H1 (cell line): ENCODE measurements around the gene RNU6-8. TPM values are rescaled to one million over a fixed set of nuclear protein-coding genes. Genes with fewer than 3 reads are reported as not detected.

ENCODE experiments used
- CTCF ChIA-PET: fragments of 300-600 bp; sonication (Branson Sonifier 250); formaldehyde crosslinking; loops from one replicate; lab custom pipeline; 2021; ENCODE audit not compliant: partially characterized antibody; lab: Charles Lee
- POLR2A ChIA-PET: fragments of 300-600 bp; sonication (Branson Sonifier 250); formaldehyde crosslinking; loops from one replicate; lab custom pipeline; 2021; ENCODE audit warnings: inconsistent platforms; ENCODE audit not compliant: partially characterized antibody; lab: Charles Lee
- DNase-seq, 2 experiments: peaks; one replicate each; pipeline versions ENCODE4 v3.0.0 to v3.0.0-alpha.2; 2010 to 2022; ENCODE audit warnings: low spot score in 2 of 2, low read depth in 1 of 2, mixed read lengths in 1 of 2
- FAIRE-seq: peaks from 2 replicates; lab custom pipeline; 2011; peaks lifted over from hg19 to GRCh38; lab: Jason Lieb, UNC
- H2AFZ ChIP-seq: 2 replicates; pipeline ENCODE4 v1.8.1; 2012; ENCODE audit warnings: low read length, inconsistent platforms
- H2AK5ac ChIP-seq: 2 replicates; pipeline ENCODE4 v1.6.1; 2013; ENCODE audit warnings: low read depth, low read length
- H2BK120ac ChIP-seq: replicated peaks from 2 replicates; pipeline ENCODE3; 2013; ENCODE audit warnings: low read depth, low read length, inconsistent platforms
- H2BK12ac ChIP-seq: 2 replicates; pipeline ENCODE4 v1.6.1; 2013; ENCODE audit warnings: low read depth, low read length
- H2BK15ac ChIP-seq: 2 replicates; pipeline ENCODE4 v1.6.1; 2013; ENCODE audit warnings: low read length
- H2BK20ac ChIP-seq: 2 replicates; pipeline ENCODE4 v1.6.1; 2013; ENCODE audit warnings: low read length
- H2BK5ac ChIP-seq: 2 replicates; pipeline ENCODE4 v1.6.1; 2013; ENCODE audit warnings: low read depth, low read length
- H3K14ac ChIP-seq: 2 replicates; pipeline ENCODE4 v1.6.1; 2013; ENCODE audit warnings: inconsistent platforms; ENCODE audit not compliant: insufficient read length
- H3K18ac ChIP-seq: 2 replicates; pipeline ENCODE4 v1.6.1; 2013; ENCODE audit warnings: low read length; ENCODE audit errors: extremely low read depth
- H3K23ac ChIP-seq: 2 replicates; pipeline ENCODE4 v1.6.1; 2013; ENCODE audit warnings: inconsistent platforms; ENCODE audit not compliant: insufficient read length
- H3K23me2 ChIP-seq: 2 replicates; pipeline ENCODE4 v1.6.1; 2013; ENCODE audit warnings: low read depth, low read length
- H3K27ac ChIP-seq: 2 replicates; pipeline ENCODE4 v1.6.1; 2011; ENCODE audit warnings: low read depth, low read length, inconsistent platforms
- H3K27me3 ChIP-seq, 4 experiments: replicated peaks in 1 of 4; 1 replicate in 1 of 4; 2 replicates in 3 of 4; pipeline versions ENCODE4 v1.6.1 to v1.8.1; 2011 to 2013; ENCODE audit warnings: low read length in 3 of 4, mild to moderate bottlenecking in 3 of 4, inconsistent platforms in 2 of 4, mixed read lengths in 2 of 4, moderate library complexity in 1 of 4; ENCODE audit not compliant: control insufficient read depth in 3 of 4, insufficient read depth in 3 of 4; ENCODE audit errors: extremely low read depth in 1 of 4
- H3K36me3 ChIP-seq, 4 experiments: 2 replicates each; pipeline versions ENCODE4 v1.6.1 to v1.8.1; 2011 to 2013; ENCODE audit warnings: mild to moderate bottlenecking in 4 of 4, low read length in 3 of 4, moderate library complexity in 2 of 4, control low read depth in 1 of 4, inconsistent platforms in 1 of 4; ENCODE audit not compliant: insufficient read depth in 4 of 4, control insufficient read depth in 2 of 4
- H3K4ac ChIP-seq: replicated peaks from 2 replicates; pipeline ENCODE3; 2013; ENCODE audit warnings: low read length, low read depth, mixed read lengths, inconsistent platforms; ENCODE audit not compliant: insufficient read length
- H3K4me1 ChIP-seq, 4 experiments: replicated peaks in 1 of 4; 1 replicate in 1 of 4; 2 replicates in 3 of 4; pipeline versions ENCODE4 v1.6.1 to v1.8.1; 2011 to 2013; ENCODE audit warnings: low read length in 3 of 4, inconsistent platforms in 2 of 4, mixed read lengths in 1 of 4; ENCODE audit not compliant: insufficient read depth in 4 of 4, control insufficient read depth in 3 of 4
- H3K4me2 ChIP-seq, 2 experiments: 2 replicates each; pipeline versions ENCODE4 v1.6.1 to v1.8.1; 2011 to 2013; ENCODE audit warnings: low read depth in 2 of 2, low read length in 2 of 2, control low read depth in 1 of 2, inconsistent platforms in 1 of 2, mild to moderate bottlenecking in 1 of 2; ENCODE audit not compliant: insufficient read depth in 1 of 2
- H3K4me3 ChIP-seq, 4 experiments: fragments of 200-600, 300-600 bp in 1 of 4; sonication (generic), shearing (Covaris generic), sonication (Bioruptor Twin) in 1 of 4; 2 replicates each; pipeline versions ENCODE4 v1.5.1 to v1.8.1; 2011 to 2016; ENCODE audit warnings: low read length in 4 of 4, low read depth in 3 of 4, control low read depth in 2 of 4, inconsistent platforms in 2 of 4, mild to moderate bottlenecking in 2 of 4, mixed read lengths in 1 of 4, moderate library complexity in 1 of 4; ENCODE audit not compliant: insufficient read depth in 2 of 4; ENCODE audit errors: extremely low read depth in 1 of 4
- H3K56ac ChIP-seq: replicated peaks from 2 replicates; pipeline ENCODE3; 2013; ENCODE audit warnings: low read depth, mild to moderate bottlenecking, mixed read lengths, low read length, inconsistent platforms; ENCODE audit not compliant: insufficient read length
- H3K79me1 ChIP-seq: 2 replicates; pipeline ENCODE4 v1.6.1; 2013; ENCODE audit warnings: low read depth, low read length, control low read depth
- H3K79me2 ChIP-seq, 2 experiments: 2 replicates each; pipeline versions ENCODE4 v1.6.1 to v1.8.1; 2012 to 2013; ENCODE audit warnings: low read length in 2 of 2, mild to moderate bottlenecking in 2 of 2, inconsistent platforms in 1 of 2; ENCODE audit not compliant: insufficient read depth in 2 of 2, control insufficient read depth in 1 of 2
- H3K9ac ChIP-seq, 4 experiments: replicated peaks in 1 of 4; 1 replicate in 1 of 4; 2 replicates in 3 of 4; pipeline versions ENCODE4 v1.6.1 to v1.8.1; 2011 to 2013; ENCODE audit warnings: low read depth in 3 of 4, low read length in 3 of 4, control low read depth in 2 of 4, mild to moderate bottlenecking in 2 of 4, moderate library complexity in 2 of 4, inconsistent platforms in 1 of 4; ENCODE audit errors: extremely low read depth in 1 of 4
- H3K9me3 ChIP-seq, 2 experiments: 2 replicates each; pipeline versions ENCODE4 v1.6.1 to v1.8.1; 2012 to 2013; ENCODE audit warnings: mild to moderate bottlenecking in 2 of 2, moderate library complexity in 2 of 2, control low read depth in 1 of 2, inconsistent platforms in 1 of 2, low read depth in 1 of 2, low read length in 1 of 2, mixed read lengths in 1 of 2; ENCODE audit not compliant: insufficient read depth in 2 of 2
- H4K20me1 ChIP-seq, 2 experiments: replicated peaks in 1 of 2; 2 replicates each; pipeline versions ENCODE3 to v1.8.1; 2011 to 2013; ENCODE audit warnings: inconsistent platforms in 2 of 2, low read length in 2 of 2, mild to moderate bottlenecking in 1 of 2; ENCODE audit not compliant: insufficient read depth in 2 of 2, control insufficient read depth in 1 of 2
- H4K5ac ChIP-seq: 2 replicates; pipeline ENCODE4 v1.6.1; 2013; ENCODE audit warnings: low read length, low read depth, mixed read lengths, inconsistent platforms; ENCODE audit not compliant: insufficient read length
- H4K8ac ChIP-seq: 2 replicates; pipeline ENCODE4 v1.8.0; 2013; ENCODE audit warnings: mild to moderate bottlenecking, moderate library complexity, low read length, inconsistent platforms; ENCODE audit not compliant: insufficient read depth; ENCODE audit errors: extremely low read depth
- H4K91ac ChIP-seq: replicated peaks from 2 replicates; pipeline ENCODE3; 2013; ENCODE audit warnings: low read length, mixed read lengths, inconsistent platforms; ENCODE audit not compliant: insufficient read length
- ATF3 ChIP-seq: IDR thresholded peaks from 2 replicates; pipeline ENCODE4 v1.6.1; 2011; ENCODE audit warnings: low read depth, mild to moderate bottlenecking, low read length; ENCODE audit not compliant: insufficient read depth
- CEBPB ChIP-seq: IDR thresholded peaks from 2 replicates; pipeline ENCODE4 v1.6.1; 2012; ENCODE audit warnings: low read depth, low read length
- WGBS, 2 experiments: shearing (Covaris generic) in 1 of 2; methylation state at CpG; one replicate each; pipeline versions ENCODE4 v1.1.6 to v1.1.7; 2013 to 2015; ENCODE audit warnings: low lambda C conversion rate in 2 of 2, mixed read lengths in 2 of 2, inconsistent platforms in 1 of 2, low coverage in 1 of 2, missing lambda C conversion rate in 1 of 2; ENCODE audit not compliant: insufficient replicate concordance in 2 of 2, insufficient coverage in 1 of 2, insufficient read length in 1 of 2; ENCODE audit errors: extremely low coverage in 1 of 2, missing lambda C conversion rate in 1 of 2; 5-methylcytosine and 5-hydroxymethylcytosine counted together
- polyA plus RNA-seq, 7 experiments: library from polyadenylated mRNA; depleted of rRNA in 3 of 7; stranded (reverse) in 5 of 7; unstranded in 2 of 7; fragments of >200 nt in 5 of 7; fragments of 200-250 nt in 2 of 7; gene quantifications; 1 replicate in 5 of 7; 2 replicates in 1 of 7; 4 replicates in 1 of 7; pipeline versions ENCODE4 v1.2.1 to v1.2.3, GENCODE V29; 2011 to 2013; ENCODE audit warnings: missing spikeins in 2 of 7, mixed read lengths in 2 of 7
- total RNA-seq: library from RNA; stranded (reverse); fragmentation: NEBNext Ultra II Directional; extraction: Animal tissue kit (Norgen Biotek cat#: 25700); gene quantifications from 2 replicates; pipeline ENCODE4 v1.2.1, GENCODE V29; 2021

Gene RNU6-8
- total and polyA plus RNA-seq, 2 of the 8 experiments (the other 6 are each of a cell fraction or from before 2014, with no cell fraction given) = not detected

- 82% methylated on average over 3 of the region's 3 CpGs; no CpG with 5 or more reads in 1 of the 2 experiments for WGBS, 2 experiments
Observed at GRCh38 chr14:32205554-32205953, 2.5 kb upstream of the RNU6-8 start.

More at GRCh38 chr14:32205554-32205953, 2.5 kb upstream of the RNU6-8 start:
- POLR2A ChIA-PET = no interaction called here
- Histone ChIP-seq H3K27ac (no peak overlapping the region), H3K4ac (no peak overlapping the region), H3K14ac (no peak overlapping the region), H3K4me2 (no peak overlapping the region), H2BK20ac (no peak overlapping the region), H3K9me3 (no peaks in the 10 kb centered on the region), H3K4me1 (peaks cover 0 to 4% (median 2%) of the 10 kb centered on the region in 4 experiments; a peak in 3 of 7 replicates), H2BK120ac (no peak overlapping the region), H2AFZ (no peak overlapping the region), H3K79me2 (no peaks in the 10 kb centered on the region), H2AK5ac (no peak overlapping the region), H3K36me3 (no peaks in the 10 kb centered on the region), H3K27me3 (no peaks in the 10 kb centered on the region; a peak in 1 of 7 replicates), H3K23ac (no peak overlapping the region), H3K9ac (no peak overlapping the region), H2BK12ac (no peak overlapping the region), H3K79me1 (no peaks in the 10 kb centered on the region), H2BK5ac (no peak overlapping the region), H3K18ac (no peak overlapping the region), H2BK15ac (no peak overlapping the region), H3K23me2 (peaks cover 18% of the 10 kb centered on the region), H4K20me1 (peaks cover 0 to 2% of the 10 kb centered on the region in 2 experiments), H4K91ac (no peak overlapping the region), H3K4me3 (no peak overlapping the region), H3K56ac (no peak overlapping the region), H4K8ac (no peak overlapping the region), H4K5ac (no peak overlapping the region)
- CTCF ChIA-PET = interaction anchor here (1.0 to 1.4 kb wide), 2 partner anchors 27 to 177 kb away, joined by 3 read pairs; no protein-coding TSS in a partner anchor
- no peak for FAIRE-seq
- DNase-seq = no peak
- TF ChIP-seq CEBPB = peak; percentile 38; the same call in 1 of the 2 replicates
- TF ChIP-seq ATF3 = no peak
